G401.6 (cell line): ENCODE data around the gene SGTA.

Experiments used
- FAIRE-seq: peaks from 2 replicates; lab custom pipeline; 2012; peaks lifted over from hg19 to GRCh38; lab: Jason Lieb, UNC

Gene SGTA

DNA sequence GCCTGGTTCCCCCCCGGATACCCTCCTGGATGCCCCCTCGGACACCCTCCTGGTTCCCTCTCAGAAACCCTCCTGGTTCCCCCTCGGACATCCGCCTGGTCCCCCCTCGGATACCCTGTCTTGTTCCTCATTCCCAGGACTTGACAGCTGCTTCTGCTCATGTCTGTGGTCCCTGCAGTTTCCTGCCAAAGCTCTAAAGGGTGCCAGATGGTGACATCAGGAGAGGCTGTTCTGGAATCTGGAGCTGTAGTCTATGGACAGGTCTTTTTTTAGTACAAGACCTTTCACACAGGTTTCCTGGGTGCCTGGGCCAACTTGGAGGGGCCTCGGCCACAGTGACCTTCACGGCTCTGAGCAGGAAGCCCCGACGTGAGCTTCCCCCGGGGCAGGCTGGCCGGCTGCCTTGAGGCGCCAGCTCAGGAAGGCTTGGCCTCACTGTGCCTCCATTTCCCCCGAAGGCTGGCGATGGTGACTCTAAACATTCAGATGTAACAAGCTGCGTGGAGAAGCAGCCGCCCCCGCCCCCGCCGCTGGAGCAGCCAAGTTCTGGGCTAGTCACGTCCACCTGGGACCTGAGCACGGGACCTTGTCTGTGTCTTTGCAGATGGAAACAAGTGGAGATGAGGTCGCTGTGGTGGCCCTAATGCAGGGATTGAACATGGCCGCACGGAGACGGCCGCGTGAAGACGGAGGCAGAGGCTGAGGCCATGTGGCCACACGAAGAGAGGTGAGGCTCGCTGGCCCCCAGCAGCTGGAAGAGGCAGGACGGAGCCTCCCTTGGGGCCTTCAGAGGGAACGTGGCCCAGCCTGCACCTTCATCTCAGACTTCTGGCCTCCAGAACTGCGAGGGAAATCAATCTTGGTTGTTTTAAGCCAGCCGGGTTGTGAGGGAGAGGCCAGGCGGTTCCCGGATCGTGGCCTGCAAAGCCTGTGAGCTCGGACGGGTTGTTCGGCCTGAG, 12.7 kb downstream of the SGTA start:
- FAIRE-seq, result no peak

DNA sequence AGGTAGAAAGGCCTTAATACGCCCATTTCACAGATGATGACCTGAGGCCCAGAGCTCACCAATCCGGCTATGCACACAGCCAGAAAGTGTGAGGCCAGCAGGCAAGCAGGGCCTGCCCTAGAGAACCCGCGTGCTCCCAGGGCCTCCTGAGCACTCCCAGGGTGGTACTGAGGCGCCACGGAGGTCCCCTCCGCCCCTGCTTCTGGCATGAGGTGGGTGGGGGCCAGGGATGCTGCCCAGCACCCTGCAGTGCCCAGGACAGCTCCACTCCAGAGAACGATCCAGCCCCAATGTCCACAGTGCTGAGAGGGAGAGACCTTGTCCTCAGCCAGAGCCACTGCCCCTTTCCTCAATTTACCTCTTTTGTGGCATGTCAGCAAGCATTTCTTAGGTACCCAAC, 13.9 kb downstream of the SGTA start:
- no peak for FAIRE-seq

DNA sequence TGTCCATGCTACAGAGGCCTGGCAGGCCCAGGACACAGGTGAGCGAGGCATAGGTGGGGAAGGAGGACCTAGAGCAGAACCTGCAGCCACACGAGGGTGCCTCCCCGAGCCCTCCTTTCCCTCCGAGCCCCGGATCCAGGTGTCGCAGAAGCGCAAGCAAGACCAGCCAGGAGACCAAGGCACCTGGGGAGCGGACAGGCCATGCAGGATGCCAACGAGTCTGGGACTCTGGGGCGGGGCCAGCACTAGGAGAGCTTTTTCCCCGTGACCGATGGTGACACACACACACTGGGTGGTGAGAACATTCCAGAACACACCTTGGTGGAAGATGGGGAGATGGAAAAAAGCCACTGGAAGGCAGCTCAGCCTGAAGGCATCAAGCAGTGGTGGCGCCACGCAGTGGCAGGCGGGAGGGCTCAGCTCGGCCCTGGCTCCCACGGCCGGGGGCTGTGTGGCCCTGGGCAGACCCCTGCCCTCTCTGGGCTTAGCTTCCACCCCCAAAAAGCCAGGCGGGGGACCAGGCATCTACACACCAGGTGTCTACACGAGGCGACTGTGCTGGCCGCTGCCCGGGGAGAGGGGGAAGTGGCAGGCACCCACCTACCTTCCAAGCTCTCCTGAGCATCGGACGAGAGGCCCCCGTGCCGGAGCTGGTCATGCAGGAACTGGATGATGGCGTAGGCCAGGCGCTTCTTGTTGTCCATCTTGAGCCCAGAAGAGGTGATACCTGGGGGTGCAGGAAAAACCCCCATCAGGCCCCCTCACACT, 14.5 kb downstream of the SGTA start:
- FAIRE-seq, result no peak

DNA sequence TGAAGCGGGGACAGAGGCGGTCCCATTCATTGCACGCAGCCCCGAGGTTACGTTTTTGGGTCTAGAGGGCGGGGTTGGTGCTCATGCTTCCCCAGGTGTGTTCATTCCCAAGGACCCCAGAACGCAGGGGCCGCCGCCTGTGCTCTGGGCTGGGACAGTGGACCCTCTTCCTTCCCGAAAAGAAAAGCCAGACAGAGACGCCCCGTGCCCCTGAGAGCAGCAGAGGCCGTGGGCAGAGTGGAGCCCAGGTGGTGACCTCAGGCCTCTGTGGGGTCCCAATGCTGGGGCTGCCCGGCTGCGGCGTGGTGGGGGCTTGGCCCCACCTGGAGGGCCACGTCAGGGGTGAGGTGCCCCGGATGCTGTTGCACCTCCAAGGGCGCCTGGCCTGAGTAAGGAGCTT, 15.4 kb downstream of the SGTA start:
- FAIRE-seq, result no peak

DNA sequence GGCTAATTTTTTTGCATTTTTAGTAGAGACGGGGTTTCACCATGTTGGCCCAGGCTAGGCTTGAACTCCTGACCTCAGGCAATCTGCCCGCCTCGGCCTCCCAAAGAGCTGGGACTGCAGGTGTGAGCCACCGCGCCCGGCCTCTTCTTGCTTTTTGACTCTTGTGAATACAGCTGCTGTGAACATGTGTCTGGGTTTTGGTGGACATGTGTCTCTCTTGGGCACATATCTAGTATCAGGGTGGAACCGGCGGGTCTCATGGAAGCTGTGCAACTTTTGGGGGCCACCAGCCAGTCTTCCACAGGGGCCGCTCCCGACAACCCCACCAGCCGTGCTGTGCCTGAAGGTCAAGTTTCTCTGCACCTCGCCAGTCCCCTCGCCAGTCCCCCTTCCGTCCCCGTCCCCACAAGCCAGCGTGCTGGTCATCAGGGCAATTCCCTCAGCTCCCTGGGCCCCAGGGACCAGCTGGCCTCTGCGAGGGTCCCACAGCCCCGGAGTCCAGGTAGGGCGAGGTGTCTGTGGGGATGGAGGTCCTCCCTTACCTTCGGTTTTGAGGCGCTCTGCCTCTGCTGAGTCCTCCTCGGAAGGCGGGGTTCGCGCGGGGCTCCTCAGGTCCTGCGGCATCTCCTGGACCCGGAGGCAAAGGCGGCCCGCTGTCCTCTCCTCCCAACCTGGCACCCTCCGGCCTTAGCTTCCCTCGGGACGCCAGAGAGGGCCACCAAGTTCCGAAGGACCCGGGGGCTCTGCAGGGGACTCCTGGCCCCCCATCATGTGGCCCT, 16.3 kb downstream of the SGTA start:
- FAIRE-seq, result no peak

DNA sequence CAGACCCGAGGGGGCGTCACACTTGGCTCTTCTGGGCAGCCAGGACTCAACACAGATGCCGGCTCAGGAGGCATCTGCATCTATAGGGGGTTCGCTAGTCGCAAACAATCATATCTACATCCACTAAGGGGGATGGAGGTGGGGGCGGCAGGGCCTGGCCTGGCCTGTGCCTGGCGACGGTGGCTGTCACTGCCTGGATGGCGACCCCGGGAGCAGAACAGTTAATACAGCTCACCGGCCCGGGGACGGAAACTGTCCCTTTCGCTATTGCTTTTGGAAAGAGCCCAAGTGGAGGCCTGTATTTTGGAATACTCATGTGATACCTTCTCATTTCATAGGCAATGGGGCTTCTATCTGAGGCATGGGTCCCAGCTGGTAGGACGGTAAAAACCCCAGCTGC, 17.7 kb downstream of the SGTA start:
- no peak for FAIRE-seq

DNA sequence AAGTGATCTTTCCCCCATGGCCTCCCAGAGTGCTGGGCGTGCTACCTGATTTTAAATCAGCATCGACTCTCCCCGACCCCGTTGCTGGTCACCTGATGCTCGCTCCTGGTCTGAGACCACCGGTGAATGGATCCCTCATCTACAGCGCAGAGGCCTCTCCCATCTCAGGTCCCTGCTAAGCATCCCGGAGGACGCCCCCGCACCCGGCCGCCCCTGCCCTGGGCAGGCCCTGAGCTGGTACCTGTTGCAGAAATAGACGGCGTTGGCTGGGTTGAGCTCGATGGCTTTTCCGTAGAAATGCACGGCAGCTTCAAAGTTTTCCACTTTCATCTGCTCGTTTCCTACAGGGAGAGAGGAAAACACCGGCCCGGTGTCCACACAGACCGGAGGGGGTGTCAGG, 18.1 kb downstream of the SGTA start:
- no peak for FAIRE-seq

DNA sequence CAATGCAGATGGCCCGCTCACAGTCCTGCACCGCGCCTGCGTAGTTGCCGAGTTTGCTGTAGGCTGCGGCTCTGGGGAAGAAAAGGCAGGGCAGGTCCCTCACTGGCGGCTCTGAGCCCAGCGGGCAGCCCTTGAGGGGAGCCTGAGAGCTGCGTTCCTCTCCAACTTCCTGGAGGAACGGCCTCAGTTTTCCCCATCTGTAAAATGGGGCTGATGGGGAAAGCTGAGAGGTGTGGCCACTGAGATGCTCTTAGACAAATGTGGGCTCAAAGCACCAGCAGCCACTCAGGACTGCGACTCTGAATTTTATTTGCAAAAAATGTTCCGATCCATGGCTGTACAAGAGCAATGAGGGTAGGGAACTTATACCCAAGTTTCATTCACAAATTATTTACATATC, 19.4 kb downstream of the SGTA start:
- no peak for FAIRE-seq

DNA sequence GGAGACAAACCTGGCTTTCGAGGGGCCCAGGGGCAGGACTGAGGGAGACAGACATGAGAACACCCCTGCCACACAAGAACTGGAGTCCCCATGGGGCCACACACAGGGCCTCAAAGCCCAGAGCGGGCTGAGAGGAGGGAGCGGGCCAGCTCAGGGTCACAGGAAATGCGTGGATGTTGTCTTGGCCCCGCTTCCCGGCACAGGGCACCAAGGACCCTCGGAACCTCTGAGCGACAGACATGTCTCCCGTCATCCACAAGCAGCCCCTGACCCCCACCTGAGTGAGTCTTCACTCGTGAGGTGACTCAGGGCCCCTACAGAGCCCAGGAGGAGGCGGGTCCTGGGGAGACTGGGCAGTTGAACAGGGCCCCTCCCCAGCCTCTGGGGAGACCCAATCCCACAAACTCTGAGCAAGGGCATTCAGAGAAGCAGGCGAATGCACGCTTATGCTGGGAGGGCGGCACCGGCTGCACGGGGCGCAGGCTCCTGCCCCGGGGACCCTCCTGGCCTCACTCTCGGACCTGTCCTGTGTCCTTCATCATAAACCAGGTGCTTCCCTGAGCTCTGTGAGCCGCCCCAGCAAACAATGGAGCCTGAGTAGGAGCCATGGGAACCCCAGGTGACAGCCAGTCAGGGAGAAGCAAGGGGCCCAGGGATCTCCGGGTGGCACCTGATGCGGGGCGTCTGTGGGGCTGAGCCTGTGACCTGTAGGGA, 20.1 kb downstream of the SGTA start:
- FAIRE-seq, result no peak

DNA sequence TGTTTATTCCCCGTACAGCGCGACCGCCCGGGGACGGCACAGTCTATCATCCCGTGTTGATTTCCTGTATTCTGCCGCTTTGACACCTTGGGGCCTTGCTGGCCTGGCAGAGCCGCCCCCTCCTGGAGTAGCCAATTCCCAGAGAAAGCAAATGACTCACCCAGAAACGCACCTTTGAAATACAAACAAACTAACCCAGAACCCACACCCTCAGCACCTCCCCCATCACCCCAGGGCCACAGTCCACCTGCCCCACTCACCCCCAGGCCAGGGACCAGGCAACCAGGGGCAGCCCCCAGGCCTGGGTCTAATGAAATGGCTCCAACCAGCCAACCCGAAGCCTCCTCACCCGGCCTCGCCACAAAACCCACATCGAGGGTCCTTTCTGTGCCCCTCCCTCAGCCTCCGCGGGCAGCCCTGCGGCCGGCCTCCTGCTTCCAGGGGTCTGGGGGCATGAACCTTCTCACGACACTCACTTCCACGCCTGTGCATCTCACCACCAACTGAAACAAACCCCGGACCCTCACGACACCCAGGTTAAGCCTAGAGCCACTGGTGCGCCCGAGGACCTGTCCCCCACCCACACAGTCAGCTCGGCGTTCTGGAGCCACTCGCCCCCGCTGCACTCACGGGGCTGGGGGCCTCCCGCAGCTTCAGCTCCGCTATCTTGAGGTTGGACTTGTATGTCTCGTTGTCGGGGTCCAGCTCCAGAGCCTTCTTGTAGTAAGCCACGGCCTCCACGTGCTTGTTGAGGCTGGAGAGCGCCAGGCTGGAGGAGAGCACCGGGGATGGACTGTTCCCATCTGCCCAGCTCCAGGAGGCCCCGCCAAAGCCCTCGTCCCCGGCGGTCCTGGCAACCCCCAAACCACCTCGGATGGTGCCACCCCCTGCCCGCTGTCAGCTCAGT, 20.9 kb downstream of the SGTA start:
- no peak for FAIRE-seq

DNA sequence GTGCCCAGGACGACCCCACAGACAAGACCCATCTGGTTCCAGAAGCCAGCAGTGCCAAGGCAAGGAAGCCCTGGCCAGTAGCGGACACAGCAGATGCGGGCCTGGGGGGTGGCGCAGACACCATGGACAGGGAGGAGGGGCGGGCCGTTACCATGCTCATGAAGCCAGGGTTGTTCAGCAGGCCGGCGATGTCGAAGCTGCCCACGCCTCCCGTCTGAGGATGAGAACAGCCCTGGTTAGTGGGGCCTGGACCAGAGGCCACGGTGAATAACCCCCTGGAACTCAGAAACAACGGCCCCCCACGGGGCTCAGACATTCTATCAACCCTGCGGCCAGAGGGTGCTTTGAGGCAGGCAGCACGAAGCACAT, 21.8 kb downstream of the SGTA start:
- FAIRE-seq, result no peak

DNA sequence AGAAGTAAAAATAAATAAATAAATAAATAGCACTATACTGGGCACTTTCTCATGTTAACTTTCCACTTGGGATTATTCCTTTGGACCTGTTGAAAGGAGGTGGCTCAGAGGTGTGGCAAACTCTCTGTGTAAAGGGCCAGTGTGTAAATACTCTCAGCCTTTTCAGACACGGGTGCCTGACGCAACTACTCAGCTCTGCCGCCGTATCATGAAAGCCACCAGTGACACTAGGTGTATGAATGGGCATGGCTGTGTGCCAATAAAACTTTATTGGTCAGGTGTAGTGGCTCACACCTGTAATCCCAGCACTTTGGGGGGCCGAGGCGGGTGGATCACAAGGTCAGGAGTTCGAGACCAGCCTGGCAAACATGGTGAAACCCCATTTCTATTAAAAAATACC, 23.1 kb downstream of the SGTA start:
- FAIRE-seq, result no peak

DNA sequence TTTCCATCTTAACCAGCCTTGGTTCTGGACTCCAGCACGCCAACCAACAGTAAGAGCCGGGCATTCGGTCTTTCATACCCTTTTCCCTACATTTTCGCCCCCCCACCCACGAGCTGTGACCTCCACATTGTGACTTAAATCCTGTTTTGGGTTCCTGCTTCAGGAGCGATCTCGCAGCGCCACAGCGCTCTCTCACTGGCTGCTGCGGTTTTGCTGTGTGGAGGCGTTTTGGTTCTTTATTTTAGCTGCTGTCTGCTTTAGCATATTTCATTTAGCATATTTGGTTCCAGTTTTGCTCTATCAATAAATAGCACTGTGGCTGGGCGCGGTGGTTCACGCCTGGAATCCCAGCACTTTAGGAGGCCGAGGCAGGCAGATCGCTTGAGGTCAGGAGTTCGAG, 23.7 kb downstream of the SGTA start:
- no peak for FAIRE-seq

DNA sequence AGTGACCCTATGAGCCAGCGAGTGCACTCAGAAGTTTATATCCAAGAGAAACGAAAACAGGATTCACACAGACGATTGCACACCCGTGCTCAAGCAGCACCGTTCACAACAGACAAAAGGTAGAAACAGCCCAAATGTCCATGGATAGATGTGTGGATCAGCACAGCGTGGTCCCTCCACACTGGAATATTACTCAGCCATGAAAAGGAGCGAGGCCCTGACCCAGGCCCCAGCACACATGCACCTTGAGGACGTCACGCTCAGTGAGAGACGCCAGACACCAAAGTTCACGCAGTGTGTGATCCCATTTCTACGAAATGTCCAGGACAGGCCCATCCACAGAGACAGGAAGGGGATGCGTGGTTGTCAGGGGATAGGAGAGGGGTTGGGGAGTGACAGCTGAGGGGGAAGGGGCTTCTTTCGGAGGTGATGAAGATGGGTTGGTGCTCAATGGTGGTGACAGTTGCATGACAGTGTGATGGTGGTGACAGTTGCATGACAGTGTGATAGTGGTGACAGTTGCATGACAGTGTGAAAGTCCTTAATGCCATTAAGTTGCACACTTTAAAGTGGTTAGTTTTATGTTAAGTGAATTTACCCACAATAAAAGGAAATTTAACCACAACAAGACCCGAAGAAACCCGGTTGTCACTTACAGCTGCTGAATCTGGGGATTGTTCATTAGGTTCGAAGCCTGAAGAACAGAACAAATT, 24.3 kb downstream of the SGTA start:
- no peak for FAIRE-seq

DNA sequence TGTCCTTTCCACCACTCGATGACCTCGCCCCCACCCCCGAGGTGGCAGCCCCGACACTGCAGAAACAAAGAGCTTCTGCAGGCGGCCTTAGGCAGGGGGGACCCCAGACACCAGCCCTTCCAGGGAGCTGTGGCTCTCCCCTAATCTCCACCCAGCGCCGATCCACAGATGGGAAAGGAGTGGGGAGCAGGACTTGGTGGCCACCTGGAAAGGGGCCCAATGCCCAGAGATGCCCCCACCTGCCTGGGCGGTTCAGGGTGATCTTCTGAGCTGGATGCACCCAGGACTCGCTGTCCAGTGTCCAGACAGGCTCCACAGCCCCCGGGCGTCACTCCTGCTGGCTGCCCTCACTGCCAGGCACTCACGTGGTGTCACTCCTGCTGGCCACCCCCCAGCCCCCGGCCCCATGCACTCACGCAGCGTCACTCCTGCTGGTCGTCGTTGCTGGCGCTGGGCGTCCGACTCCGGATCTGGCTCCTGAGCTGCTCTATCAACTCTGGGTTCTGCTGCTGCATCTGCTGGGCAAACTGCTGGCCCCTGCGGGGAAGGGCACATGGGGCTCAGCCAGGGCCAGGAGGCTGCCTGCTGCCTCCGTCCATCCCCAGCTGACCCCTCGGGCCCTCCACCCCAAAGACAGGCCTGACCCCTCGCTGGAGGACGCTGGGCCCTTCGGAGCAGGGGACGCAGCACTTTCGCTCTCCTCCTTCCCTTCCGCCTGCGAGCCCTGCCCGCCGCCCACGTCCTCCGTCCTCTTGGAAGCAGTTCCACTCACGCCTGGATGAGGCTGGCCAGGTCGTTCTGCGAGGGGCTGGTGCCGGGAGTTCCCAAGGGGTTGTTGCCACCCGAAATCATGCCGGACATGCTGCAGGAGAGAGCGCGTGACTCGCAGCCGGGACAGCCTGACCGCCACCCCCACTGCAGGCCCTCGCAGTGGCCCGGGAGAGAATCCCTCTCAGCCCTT, 25.9 kb downstream of the SGTA start:
- FAIRE-seq, result no peak

DNA sequence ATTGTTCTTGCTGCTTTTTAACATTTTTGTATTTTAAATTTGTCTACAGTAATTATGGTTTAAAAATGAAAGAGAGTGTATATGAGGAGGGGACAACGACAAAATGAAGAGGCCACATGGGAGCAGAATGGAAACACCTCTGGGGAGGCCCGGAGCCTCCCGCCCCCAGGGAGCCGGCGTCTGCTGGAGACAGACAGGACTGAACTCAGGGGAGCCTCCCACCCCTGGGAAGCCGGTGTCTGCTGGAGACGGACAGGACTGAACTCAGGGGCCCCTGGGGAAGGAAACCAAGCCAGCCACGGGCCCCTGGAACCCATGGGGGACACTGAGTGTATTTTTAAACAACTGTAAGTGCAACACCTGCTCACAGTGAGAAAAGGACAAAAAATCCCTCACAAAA, 26.6 kb downstream of the SGTA start:
- FAIRE-seq, result no peak

DNA sequence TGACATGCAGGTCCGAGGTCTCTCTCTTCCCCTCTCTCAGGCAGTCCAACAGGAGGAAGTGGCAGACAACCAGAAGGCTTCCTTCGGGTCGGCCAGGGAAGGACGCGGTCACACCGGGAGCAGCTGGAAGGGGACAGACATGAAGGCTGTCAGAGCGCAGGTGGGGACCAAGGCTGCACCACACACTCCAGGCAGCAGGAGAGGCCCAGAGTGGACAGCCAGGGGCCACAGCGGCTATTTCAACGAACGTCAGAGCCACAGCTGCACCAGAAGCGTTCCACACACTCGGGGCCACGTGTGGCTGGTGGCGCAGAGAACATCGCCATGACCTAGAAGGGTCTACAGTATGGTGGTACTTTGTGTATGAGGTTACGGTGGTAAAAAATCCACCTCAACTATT, 27.3 kb downstream of the SGTA start:
- no peak for FAIRE-seq

DNA sequence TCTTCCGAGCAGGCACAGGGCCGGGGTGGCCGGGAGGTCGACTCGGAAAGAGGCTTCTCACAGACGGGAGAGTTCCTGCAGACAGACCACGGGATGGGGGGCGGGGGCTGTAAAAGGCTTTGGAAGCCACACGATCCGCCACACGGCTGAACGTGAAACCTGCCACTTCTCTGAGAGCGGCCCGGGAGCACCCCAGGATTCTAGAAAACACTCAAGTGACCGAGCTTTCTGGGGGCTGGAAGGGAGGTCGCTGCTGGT, 27.7 kb downstream of the SGTA start:
- FAIRE-seq, result no peak

DNA sequence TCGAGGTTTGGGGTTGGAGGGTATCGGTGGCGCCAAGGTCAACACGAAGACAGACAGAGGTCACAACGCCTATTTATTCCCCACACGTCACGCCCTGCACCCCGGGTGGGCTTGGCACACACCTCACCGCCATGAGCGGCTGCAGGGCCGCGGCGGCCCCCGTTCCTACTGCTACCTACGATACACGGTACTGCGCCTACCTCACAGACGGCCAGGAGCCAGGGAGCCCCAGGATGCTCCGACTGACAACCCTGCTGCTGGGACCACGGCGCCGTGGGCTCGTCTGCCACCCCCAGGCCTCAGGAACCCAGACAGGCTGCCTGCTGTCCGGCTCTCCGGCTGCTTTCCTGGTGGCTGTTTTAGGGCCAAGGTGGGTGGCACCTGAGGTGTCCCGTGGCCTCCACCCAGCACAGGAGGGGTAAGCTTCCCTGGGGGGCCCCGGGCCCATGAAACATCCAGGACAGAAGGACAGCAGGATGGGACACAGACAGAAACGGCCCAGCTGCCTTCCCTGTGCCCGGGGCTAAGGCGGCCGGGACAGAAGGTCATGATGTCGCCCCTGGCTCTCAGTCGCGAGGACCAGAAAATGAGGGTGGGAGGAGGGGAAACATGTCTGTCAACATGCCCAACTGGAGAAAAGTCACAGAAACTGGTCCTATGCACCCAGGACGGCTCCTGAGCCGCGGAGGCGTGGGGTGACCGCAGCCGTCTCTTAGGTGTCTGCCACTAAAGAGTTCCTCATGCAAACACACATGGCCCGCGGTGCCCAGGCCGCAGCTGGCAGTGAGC, 28.2 kb downstream of the SGTA start:
- no peak for FAIRE-seq
